ENCODE results near the gene FXYD3.

FXYD3 gene

DNA sequence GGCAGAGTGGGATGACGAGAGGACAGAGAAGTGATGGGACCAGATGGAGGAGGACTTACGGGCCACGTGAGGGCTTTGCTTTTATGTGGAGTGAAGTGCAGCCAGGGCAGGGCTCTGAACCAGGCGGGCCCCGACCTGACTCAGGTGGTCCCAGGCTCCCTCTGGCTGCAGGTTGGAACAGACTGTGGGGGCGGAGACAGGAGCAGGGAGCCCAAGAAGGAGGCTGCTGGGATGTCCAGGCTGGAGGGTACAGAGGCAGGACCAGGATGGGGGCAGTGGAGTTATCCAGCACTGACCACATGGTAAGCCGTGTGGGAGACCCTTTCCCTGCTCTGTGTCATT is 41.0 kb downstream of the FXYD3 start:
- no peak for DNase-seq
- H3K27ac ChIP-seq (ENCODE audit: low read depth, low read length), result no peak overlapping the region
- no peak overlapping the region for H3K9ac ChIP-seq (ENCODE audit: low read length)
- no peak overlapping the region for H3K4me3 ChIP-seq (ENCODE audit: low read length)
- no peak overlapping the region for H3K56ac ChIP-seq (ENCODE audit: low read length)
- H2BK15ac ChIP-seq (replicated peaks; ENCODE audit: low read depth), result no peak overlapping the region
- peaks cover 1% of the 10 kb centered on the region for H3K79me1 ChIP-seq (ENCODE audit: low read length)
- no peak overlapping the region for H2BK120ac ChIP-seq (ENCODE audit: low read depth, low read length)
- no peak overlapping the region for H3K4ac ChIP-seq (ENCODE audit: low read depth, low read length)
- no peaks in the 10 kb centered on the region for H3K79me2 ChIP-seq (ENCODE audit: control insufficient read depth, insufficient read depth, low read length)
- H3K4me1 ChIP-seq (ENCODE audit: control insufficient read depth, low read depth, low read length), result no peaks in the 10 kb centered on the region
- H2BK5ac ChIP-seq (ENCODE audit: low read length), result no peak overlapping the region
- no peak overlapping the region for H4K5ac ChIP-seq (ENCODE audit: low read length)
- H3K23ac ChIP-seq (ENCODE audit: low read length), result no peak overlapping the region
- peaks cover 1% of the 10 kb centered on the region for H3K36me3 ChIP-seq (ENCODE audit: control insufficient read depth, insufficient read depth, low read length)
- no peak overlapping the region for H4K8ac ChIP-seq (ENCODE audit: low read depth, low read length)
- H3K18ac ChIP-seq (ENCODE audit: low read length), result no peak overlapping the region
- no CpG with 5 or more reads among the region's 7 CpGs for WGBS (ENCODE audit: extremely low coverage, insufficient coverage, low lambda C conversion rate)
- H2AK5ac ChIP-seq (ENCODE audit: low read length), result no peak overlapping the region
- no peaks in the 10 kb centered on the region for H3K27me3 ChIP-seq (ENCODE audit: insufficient read depth, low read length, poor library complexity)
- no peak overlapping the region for H3K4me2 ChIP-seq (ENCODE audit: low read length)

DNA sequence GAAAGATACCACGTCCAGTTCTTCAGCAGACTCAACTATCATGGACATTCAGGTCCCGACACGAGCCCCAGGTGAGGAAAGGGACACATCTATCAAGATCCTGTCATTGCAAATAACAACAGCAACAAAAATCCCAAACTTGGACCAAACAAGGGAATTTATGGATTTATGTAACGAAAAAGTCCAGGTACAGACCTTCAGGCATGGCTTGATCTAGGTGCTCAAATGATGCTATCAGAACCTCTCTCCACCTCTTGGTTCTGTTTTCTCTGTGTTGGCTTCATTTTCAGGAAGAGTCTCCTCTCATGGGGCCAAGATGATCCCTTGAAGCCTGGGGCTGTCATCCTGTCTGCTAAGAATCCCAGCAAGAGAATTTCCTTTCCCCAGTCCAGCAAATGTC is 41.8 kb downstream of the FXYD3 start:
- Histone ChIP-seq H2BK5ac (ENCODE audit: low read length) (no peak overlapping the region), H3K23ac (ENCODE audit: low read length) (no peak overlapping the region)

DNA sequence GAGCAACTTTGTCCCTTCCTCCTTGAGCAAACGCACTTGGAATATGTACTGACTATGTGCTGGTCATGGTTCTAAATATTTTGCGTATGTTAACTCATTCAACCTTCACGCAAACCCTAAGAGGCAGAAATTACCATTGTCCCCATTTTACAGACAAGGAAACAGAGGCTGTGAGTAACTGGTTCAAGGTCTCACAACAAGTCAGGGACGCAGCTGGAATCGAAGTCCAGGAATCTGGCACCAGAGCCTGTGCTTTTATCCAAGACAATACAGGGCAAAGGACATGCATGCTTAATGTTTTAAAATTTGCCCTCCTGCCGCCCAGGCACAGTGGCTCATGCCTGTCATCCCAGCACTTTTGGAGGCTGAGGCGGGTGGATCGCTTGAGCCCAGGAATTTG is 44.0 kb downstream of the FXYD3 start:
- no CpG with 5 or more reads among the region's 8 CpGs for WGBS (ENCODE audit: extremely low coverage, insufficient coverage, low lambda C conversion rate)

More for the DNA sequence above, 41.8 kb downstream of the FXYD3 start:
- WGBS (ENCODE audit: extremely low coverage, insufficient coverage, low lambda C conversion rate), result no CpG with 5 or more reads among the region's 4 CpGs
- Histone ChIP-seq H3K56ac (ENCODE audit: low read length) (no peak overlapping the region), H3K27me3 (ENCODE audit: insufficient read depth, low read length, poor library complexity) (no peaks in the 10 kb centered on the region), H3K4ac (ENCODE audit: low read depth, low read length) (no peak overlapping the region), H3K18ac (ENCODE audit: low read length) (no peak overlapping the region), H2BK15ac (replicated peaks; ENCODE audit: low read depth) (no peak overlapping the region), H3K4me1 (ENCODE audit: control insufficient read depth, low read depth, low read length) (no peaks in the 10 kb centered on the region), H3K9ac (ENCODE audit: low read length) (no peak overlapping the region), H4K8ac (ENCODE audit: low read depth, low read length) (no peak overlapping the region), H3K4me3 (ENCODE audit: low read length) (no peak overlapping the region), H3K4me2 (ENCODE audit: low read length) (no peak overlapping the region), H3K79me1 (ENCODE audit: low read length) (peaks cover 1% of the 10 kb centered on the region), H3K79me2 (ENCODE audit: control insufficient read depth, insufficient read depth, low read length) (no peaks in the 10 kb centered on the region), H4K5ac (ENCODE audit: low read length) (no peak overlapping the region), H2BK120ac (ENCODE audit: low read depth, low read length) (no peak overlapping the region), H2AK5ac (ENCODE audit: low read length) (no peak overlapping the region), H3K27ac (ENCODE audit: low read depth, low read length) (no peak overlapping the region), H3K36me3 (ENCODE audit: control insufficient read depth, insufficient read depth, low read length) (peaks cover 1% of the 10 kb centered on the region)
- no peak for DNase-seq

DNA sequence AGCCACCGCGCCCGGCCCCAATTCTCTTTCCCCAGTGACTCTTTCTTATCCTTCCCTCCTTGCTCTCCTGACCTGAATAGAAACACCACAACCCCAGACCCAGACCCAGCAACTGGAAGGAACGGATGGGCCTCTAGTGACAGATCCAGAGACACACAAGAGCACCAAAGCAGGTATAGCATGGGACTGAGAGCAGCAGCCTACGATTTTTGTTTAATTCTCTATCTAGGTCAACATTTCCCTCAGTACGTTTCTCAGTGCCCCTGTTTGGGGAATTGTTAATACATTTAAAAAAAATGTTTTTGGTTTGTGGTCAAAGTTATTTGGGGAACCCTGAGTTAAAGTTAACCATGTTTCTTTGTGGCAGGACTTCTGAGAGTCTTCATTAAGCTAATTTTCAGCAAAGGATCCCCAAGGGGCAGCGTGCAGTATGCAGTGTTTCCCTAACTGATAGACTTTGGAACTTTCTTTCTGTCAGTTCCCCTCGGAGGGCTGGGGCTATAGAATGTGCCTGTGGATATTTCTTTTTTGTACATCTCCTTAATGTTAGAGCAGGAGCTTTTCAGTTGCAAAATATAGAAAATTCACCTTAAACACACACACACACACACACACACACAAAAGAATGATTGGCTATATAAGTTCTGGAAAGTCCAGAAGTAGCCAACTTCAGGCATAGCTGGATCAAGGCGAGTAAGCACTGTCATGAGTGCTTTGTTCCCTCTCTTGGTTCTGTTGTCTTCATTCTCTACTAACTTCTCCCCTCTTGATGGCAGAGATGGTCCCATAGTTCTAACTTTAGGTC is 45.2 kb downstream of the FXYD3 start:
- Histone ChIP-seq H2BK5ac (ENCODE audit: low read length) (no peak overlapping the region), H3K79me1 (ENCODE audit: low read length) (peaks cover 1% of the 10 kb centered on the region), H3K23ac (ENCODE audit: low read length) (no peak overlapping the region), H3K56ac (ENCODE audit: low read length) (no peak overlapping the region), H3K9ac (ENCODE audit: low read length) (no peak overlapping the region), H4K8ac (ENCODE audit: low read depth, low read length) (no peak overlapping the region), H3K27me3 (ENCODE audit: insufficient read depth, low read length, poor library complexity) (no peaks in the 10 kb centered on the region), H3K18ac (ENCODE audit: low read length) (no peak overlapping the region), H3K4me1 (ENCODE audit: control insufficient read depth, low read depth, low read length) (no peaks in the 10 kb centered on the region), H4K5ac (ENCODE audit: low read length) (no peak overlapping the region), H3K4me3 (ENCODE audit: low read length) (no peak overlapping the region), H2BK15ac (replicated peaks; ENCODE audit: low read depth) (no peak overlapping the region), H3K4ac (ENCODE audit: low read depth, low read length) (no peak overlapping the region), H2AK5ac (ENCODE audit: low read length) (no peak overlapping the region), H2BK120ac (ENCODE audit: low read depth, low read length) (no peak overlapping the region), H3K4me2 (ENCODE audit: low read length) (no peak overlapping the region), H3K36me3 (ENCODE audit: control insufficient read depth, insufficient read depth, low read length) (peaks cover 8% of the 10 kb centered on the region), H3K27ac (ENCODE audit: low read depth, low read length) (no peak overlapping the region), H3K79me2 (ENCODE audit: control insufficient read depth, insufficient read depth, low read length) (no peaks in the 10 kb centered on the region)
- no CpG with 5 or more reads among the region's 9 CpGs for WGBS (ENCODE audit: extremely low coverage, insufficient coverage, low lambda C conversion rate)
- no peak for DNase-seq

More for the DNA sequence above, 44.0 kb downstream of the FXYD3 start:
- Histone ChIP-seq H3K23ac (ENCODE audit: low read length) (no peak overlapping the region), H3K79me2 (ENCODE audit: control insufficient read depth, insufficient read depth, low read length) (no peaks in the 10 kb centered on the region), H3K27me3 (ENCODE audit: insufficient read depth, low read length, poor library complexity) (no peaks in the 10 kb centered on the region), H3K4ac (ENCODE audit: low read depth, low read length) (no peak overlapping the region), H2AK5ac (ENCODE audit: low read length) (no peak overlapping the region), H4K8ac (ENCODE audit: low read depth, low read length) (no peak overlapping the region), H3K27ac (ENCODE audit: low read depth, low read length) (no peak overlapping the region), H2BK15ac (replicated peaks; ENCODE audit: low read depth) (no peak overlapping the region), H3K9ac (ENCODE audit: low read length) (no peak overlapping the region), H3K56ac (ENCODE audit: low read length) (no peak overlapping the region), H3K18ac (ENCODE audit: low read length) (no peak overlapping the region), H3K4me1 (ENCODE audit: control insufficient read depth, low read depth, low read length) (no peaks in the 10 kb centered on the region), H3K36me3 (ENCODE audit: control insufficient read depth, insufficient read depth, low read length) (peaks cover 6% of the 10 kb centered on the region), H3K79me1 (ENCODE audit: low read length) (peaks cover 1% of the 10 kb centered on the region), H2BK5ac (ENCODE audit: low read length) (no peak overlapping the region), H3K4me2 (ENCODE audit: low read length) (no peak overlapping the region), H4K5ac (ENCODE audit: low read length) (no peak overlapping the region), H3K4me3 (ENCODE audit: low read length) (no peak overlapping the region), H2BK120ac (ENCODE audit: low read depth, low read length) (no peak overlapping the region)
- DNase-seq, result no peak

DNA sequence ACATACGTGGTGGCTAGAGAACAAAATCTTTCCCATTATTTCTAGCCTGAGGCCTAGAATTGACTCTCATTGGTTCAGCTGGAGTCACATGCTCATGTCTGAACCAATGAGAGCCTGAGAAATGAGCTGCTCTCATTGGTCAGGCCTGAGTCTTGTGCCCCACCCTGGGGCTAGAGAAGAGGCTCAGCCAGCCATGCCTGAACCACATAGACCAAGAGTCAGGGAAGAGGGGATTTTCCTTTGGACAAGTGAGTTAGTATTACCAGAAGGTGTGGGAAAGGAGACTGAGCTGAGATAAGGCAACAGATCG is 45.8 kb downstream of the FXYD3 start:
- Histone ChIP-seq H3K4me1 (ENCODE audit: control insufficient read depth, low read depth, low read length) (no peaks in the 10 kb centered on the region), H2AK5ac (ENCODE audit: low read length) (no peak overlapping the region), H2BK15ac (replicated peaks; ENCODE audit: low read depth) (no peak overlapping the region), H3K27me3 (ENCODE audit: insufficient read depth, low read length, poor library complexity) (no peaks in the 10 kb centered on the region), H3K9ac (ENCODE audit: low read length) (no peak overlapping the region), H3K18ac (ENCODE audit: low read length) (no peak overlapping the region), H3K23ac (ENCODE audit: low read length) (no peak overlapping the region), H3K4ac (ENCODE audit: low read depth, low read length) (no peak overlapping the region), H3K36me3 (ENCODE audit: control insufficient read depth, insufficient read depth, low read length) (peaks cover 9% of the 10 kb centered on the region), H3K4me2 (ENCODE audit: low read length) (no peak overlapping the region), H4K8ac (ENCODE audit: low read depth, low read length) (no peak overlapping the region), H3K4me3 (ENCODE audit: low read length) (no peak overlapping the region), H3K56ac (ENCODE audit: low read length) (no peak overlapping the region), H3K79me2 (ENCODE audit: control insufficient read depth, insufficient read depth, low read length) (no peaks in the 10 kb centered on the region), H2BK120ac (ENCODE audit: low read depth, low read length) (no peak overlapping the region), H3K79me1 (ENCODE audit: low read length) (no peaks in the 10 kb centered on the region), H2BK5ac (ENCODE audit: low read length) (no peak overlapping the region), H3K27ac (ENCODE audit: low read depth, low read length) (no peak overlapping the region), H4K5ac (ENCODE audit: low read length) (no peak overlapping the region)
- WGBS (ENCODE audit: extremely low coverage, insufficient coverage, low lambda C conversion rate), result no CpG with 5 or more reads among the region's 2 CpGs
- DNase-seq, result no peak

All from mesendoderm (in vitro differentiated cells).